ENCODE data around the gene TMEM259. TPM values are rescaled to one million over a fixed set of nuclear protein-coding genes. Genes with fewer than 3 reads are reported as not detected.

The TMEM259 gene
- total RNA-seq, 2 experiments from 2014 or later: 388 to 390 TPM

DNA sequence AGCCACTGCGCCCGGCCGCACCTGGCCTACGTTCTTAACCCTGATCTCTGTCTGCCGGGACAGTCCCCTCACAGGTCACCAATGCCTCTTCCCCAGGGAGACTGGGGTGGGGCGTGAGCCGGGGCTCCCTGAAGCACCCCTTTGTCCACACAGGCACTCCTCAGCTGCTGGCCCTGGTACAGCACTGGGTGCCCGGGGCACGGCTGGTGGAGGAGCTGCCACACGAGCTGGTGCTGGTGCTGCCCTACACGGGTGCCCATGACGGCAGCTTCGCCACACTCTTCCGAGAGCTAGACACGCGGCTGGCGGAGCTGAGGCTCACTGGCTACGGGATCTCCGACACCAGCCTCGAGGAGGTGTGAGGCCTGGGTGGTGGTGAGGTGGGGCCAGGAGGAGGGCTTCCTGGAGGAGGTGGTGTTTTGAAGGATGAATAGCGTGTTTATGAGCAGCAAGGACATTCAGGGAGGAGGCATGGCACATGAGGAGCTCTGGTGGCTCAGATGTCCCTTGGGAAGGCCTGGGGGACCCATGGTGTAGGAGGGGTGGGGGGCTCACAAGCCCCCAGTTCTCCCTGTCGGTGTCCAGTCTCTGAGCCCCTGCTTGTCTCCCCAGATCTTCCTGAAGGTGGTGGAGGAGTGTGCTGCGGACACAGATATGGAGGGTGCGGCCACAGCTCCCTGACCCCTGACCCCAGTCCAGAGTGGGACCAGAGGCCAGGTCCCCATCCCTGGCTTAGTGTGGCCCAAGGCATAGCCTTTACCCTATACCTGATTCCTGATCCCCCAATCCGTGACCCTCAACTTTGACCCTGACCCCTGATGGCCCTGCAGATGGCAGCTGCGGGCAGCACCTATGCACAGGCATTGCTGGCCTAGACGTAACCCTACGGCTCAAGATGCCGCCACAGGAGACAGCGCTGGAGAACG is 32.5 kb upstream of the TMEM259 start:
- peaks cover 61% of the 10 kb centered on the region for H3K36me3 Mint-ChIP-seq (ENCODE audit: low read depth)
- TF ChIP-seq, protein P1, sequence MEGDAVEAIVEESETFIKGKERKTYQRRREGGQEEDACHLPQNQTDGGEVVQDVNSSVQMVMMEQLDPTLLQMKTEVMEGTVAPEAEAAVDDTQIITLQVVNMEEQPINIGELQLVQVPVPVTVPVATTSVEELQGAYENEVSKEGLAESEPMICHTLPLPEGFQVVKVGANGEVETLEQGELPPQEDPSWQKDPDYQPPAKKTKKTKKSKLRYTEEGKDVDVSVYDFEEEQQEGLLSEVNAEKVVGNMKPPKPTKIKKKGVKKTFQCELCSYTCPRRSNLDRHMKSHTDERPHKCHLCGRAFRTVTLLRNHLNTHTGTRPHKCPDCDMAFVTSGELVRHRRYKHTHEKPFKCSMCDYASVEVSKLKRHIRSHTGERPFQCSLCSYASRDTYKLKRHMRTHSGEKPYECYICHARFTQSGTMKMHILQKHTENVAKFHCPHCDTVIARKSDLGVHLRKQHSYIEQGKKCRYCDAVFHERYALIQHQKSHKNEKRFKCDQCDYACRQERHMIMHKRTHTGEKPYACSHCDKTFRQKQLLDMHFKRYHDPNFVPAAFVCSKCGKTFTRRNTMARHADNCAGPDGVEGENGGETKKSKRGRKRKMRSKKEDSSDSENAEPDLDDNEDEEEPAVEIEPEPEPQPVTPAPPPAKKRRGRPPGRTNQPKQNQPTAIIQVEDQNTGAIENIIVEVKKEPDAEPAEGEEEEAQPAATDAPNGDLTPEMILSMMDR (IDR thresholded peaks at IDR 0.05): no peak
- H3K36me3 ChIP-seq (ENCODE audit: insufficient read depth, low read length): peaks cover 40% of the 10 kb centered on the region
- DNase-seq: no peak
- no peak overlapping the region for H3K27ac Mint-ChIP-seq
- no peak overlapping the region for H3K27ac ChIP-seq (ENCODE audit: low read depth in 1 of 2, low read length in 2 of 2)
- no peaks in the 10 kb centered on the region for H3K27me3 Mint-ChIP-seq
- H3K9me3 Mint-ChIP-seq: no peaks in the 10 kb centered on the region
- H3K9me3 ChIP-seq (ENCODE audit: control insufficient read depth in 1 of 2, insufficient read depth in 1 of 2, low read length in 2 of 2): peaks cover 6 to 17% of the 10 kb centered on the region in 2 experiments
- H3K27me3 ChIP-seq (ENCODE audit: control insufficient read depth in 1 of 2, insufficient read depth in 2 of 2, low read length in 2 of 2): no peaks in the 10 kb centered on the region
- peaks cover 29% of the 10 kb centered on the region for H3K4me1 ChIP-seq (ENCODE audit: insufficient read depth, low read length)
- ChIA-PET CTCF (interaction anchor here (1.6 kb wide), 1 partner anchor 11 kb away, joined by 6 read pairs; no protein-coding TSS in a partner anchor), POLR2A (interaction anchor here (0.6 to 6.1 kb wide), 6 partner anchors 12 to 193 kb away, joined by 3 to 48 read pairs (median 4); partner anchors contain the start of gene ARHGAP45)
- ATAC-seq (ENCODE audit: poor library complexity): no peak
- no peak overlapping the region for H3K4me3 ChIP-seq (ENCODE audit: low read length)
- intact Hi-C loops (cut with DNase I, micrococcal nuclease): no loop called here
- H3K4me1 Mint-ChIP-seq (ENCODE audit: low read depth): peaks cover 31% of the 10 kb centered on the region
- no peak overlapping the region for H3K4me3 Mint-ChIP-seq

GRCh38 chr19:1052349-1052975 is 31.5 kb upstream of the TMEM259 start:
- peaks cover 21% of the 10 kb centered on the region for H3K4me1 Mint-ChIP-seq (ENCODE audit: low read depth)
- Histone ChIP-seq H3K4me1 (ENCODE audit: insufficient read depth, low read length) (peaks cover 26% of the 10 kb centered on the region), H3K36me3 (ENCODE audit: insufficient read depth, low read length) (peaks cover 40% of the 10 kb centered on the region), H3K4me3 (ENCODE audit: low read length) (no peak overlapping the region), H3K27ac (ENCODE audit: low read depth in 1 of 2, low read length in 2 of 2) (no peak overlapping the region), H3K27me3 (ENCODE audit: control insufficient read depth in 1 of 2, insufficient read depth in 2 of 2, low read length in 2 of 2) (no peaks in the 10 kb centered on the region), H3K9me3 (ENCODE audit: control insufficient read depth in 1 of 2, insufficient read depth in 1 of 2, low read length in 2 of 2) (peaks cover 6 to 17% of the 10 kb centered on the region in 2 experiments)
- ChIA-PET POLR2A (interaction anchor here (1.0 to 6.1 kb wide), 5 partner anchors 14 to 35 kb away, joined by 3 to 48 read pairs (median 3); partner anchors contain the start of gene ARHGAP45), CTCF (no interaction called here)
- TF ChIP-seq, protein P1 (IDR thresholded peaks at IDR 0.05): no peak
- ATAC-seq (ENCODE audit: poor library complexity): no peak
- DNase-seq: peak in 1 of 14 experiments; percentile 42
- H3K9me3 Mint-ChIP-seq: no peaks in the 10 kb centered on the region
- peaks cover 51% of the 10 kb centered on the region for H3K36me3 Mint-ChIP-seq (ENCODE audit: low read depth)
- H3K4me3 Mint-ChIP-seq: no peak overlapping the region
- no peaks in the 10 kb centered on the region for H3K27me3 Mint-ChIP-seq
- intact Hi-C loops (cut with DNase I, micrococcal nuclease): no loop called here
- no peak overlapping the region for H3K27ac Mint-ChIP-seq

GRCh38 chr19:1051791-1052190 is 30.9 kb upstream of the TMEM259 start:
- ChIA-PET POLR2A (interaction anchor here (1.0 to 3.7 kb wide), 5 partner anchors 12 to 36 kb away, joined by 3 to 12 read pairs (median 3); partner anchors contain the start of genes ABCA7 and ARHGAP45), CTCF (no interaction called here)
- DNase-seq: no peak
- no peaks in the 10 kb centered on the region for H3K9me3 Mint-ChIP-seq
- no peak overlapping the region for H3K4me3 Mint-ChIP-seq
- no peak overlapping the region for H3K4me3 ChIP-seq (ENCODE audit: low read length)
- no peak overlapping the region for H3K27ac ChIP-seq (ENCODE audit: low read depth in 1 of 2, low read length in 2 of 2)
- peaks cover under 1 to 10% of the 10 kb centered on the region in 2 experiments for H3K9me3 ChIP-seq (ENCODE audit: control insufficient read depth in 1 of 2, insufficient read depth in 1 of 2, low read length in 2 of 2)
- peaks cover 14% of the 10 kb centered on the region for H3K4me1 Mint-ChIP-seq (ENCODE audit: low read depth)
- no peak overlapping the region for H3K27ac Mint-ChIP-seq
- no peaks in the 10 kb centered on the region for H3K27me3 ChIP-seq (ENCODE audit: control insufficient read depth in 1 of 2, insufficient read depth in 2 of 2, low read length in 2 of 2)
- peaks cover 41% of the 10 kb centered on the region for H3K36me3 ChIP-seq (ENCODE audit: insufficient read depth, low read length)
- ATAC-seq (ENCODE audit: poor library complexity): no peak
- H3K36me3 Mint-ChIP-seq (ENCODE audit: low read depth): peaks cover 44% of the 10 kb centered on the region
- TF ChIP-seq, protein P1 (IDR thresholded peaks at IDR 0.05): no peak
- no peaks in the 10 kb centered on the region for H3K27me3 Mint-ChIP-seq
- intact Hi-C loops (cut with DNase I, micrococcal nuclease): no loop called here
- peaks cover 25% of the 10 kb centered on the region for H3K4me1 ChIP-seq (ENCODE audit: insufficient read depth, low read length)

Measured in CD4-positive, alpha-beta T cell (primary cell).